HG03039 (cell line): Measurements from ENCODE around the gene TENM3.

Experiments used
- ATAC-seq: cut with Tn5 transposase; IDR thresholded peaks from one replicate; pipeline ENCODE4 v1.9.1; 2021; ENCODE audit warnings: mild to moderate bottlenecking, moderate library complexity; ENCODE audit not compliant: unreplicated experiment

TENM3 gene

DNA sequence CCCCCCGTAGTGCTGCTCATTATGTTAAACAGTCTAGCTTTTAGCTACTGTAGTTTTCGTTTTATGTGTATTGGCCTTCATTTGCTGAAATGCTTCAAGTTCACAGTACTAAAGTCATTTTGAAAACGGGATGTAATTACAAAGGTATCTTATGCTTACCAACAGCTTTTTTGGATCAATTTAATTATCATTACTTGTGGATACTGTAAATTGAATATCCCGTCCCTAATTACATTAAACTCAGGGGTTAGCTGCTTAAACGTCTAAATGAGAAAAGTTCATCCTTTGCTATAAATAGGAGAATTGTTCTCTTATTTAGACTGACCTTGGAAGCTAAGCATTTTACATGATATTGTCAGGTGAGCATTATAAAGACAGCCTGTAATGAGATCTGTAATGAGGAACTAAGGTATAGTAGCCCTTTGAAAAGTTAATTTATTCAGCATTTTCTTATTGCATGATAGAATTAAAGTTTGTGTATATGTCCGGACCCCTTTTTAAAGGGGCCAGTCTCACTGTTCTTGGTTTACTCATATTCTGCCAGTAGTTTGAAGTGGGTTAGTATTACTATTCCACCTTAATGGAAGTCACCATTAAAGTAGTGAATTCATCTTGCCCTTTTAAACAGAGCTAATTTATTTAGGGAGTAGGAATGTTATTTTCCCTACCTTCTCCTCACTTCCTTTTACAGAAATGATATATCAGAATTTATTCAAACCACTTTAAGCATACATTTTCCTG lies 252.6 kb downstream of the TENM3 start:
- ATAC-seq: no peak

DNA sequence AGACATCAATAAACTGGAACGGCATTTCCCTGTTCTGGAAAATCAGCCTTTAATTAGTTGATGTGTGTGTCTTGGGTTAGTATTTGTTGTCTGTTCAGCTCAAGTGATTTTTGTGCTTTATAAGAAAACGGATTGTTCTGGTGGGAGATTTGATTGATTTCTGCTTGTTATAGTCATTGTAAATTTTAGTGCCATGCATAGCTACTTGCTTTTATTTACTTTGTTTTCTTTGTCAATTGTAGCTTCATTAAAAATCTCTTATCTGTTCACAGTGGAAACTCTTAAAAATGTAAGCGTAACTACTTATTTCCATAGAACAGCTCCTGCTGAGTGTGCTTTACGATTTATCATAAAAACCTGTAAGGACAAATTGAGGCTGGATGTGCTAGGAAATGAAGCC lies 253.2 kb downstream of the TENM3 start:
- no peak for ATAC-seq

DNA sequence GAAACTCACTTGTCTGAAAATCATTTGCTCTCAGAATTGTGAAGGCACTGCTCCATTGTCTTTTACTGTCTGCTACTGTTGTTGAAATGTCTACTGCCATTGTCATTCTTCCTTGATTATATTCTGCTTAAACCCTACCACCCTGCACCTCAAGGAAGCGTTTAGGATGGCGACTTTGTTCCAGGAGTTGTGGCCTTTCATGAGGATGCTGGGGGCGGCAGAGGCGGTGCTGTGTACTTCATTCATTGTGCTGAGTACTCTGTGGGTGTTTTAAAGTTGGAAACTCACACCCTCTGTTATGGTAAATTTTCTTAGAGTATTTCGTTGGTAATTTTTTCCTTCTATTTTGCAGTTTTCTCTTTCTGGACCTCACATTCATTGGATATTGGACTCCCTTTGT lies 258.9 kb downstream of the TENM3 start:
- no peak for ATAC-seq

DNA sequence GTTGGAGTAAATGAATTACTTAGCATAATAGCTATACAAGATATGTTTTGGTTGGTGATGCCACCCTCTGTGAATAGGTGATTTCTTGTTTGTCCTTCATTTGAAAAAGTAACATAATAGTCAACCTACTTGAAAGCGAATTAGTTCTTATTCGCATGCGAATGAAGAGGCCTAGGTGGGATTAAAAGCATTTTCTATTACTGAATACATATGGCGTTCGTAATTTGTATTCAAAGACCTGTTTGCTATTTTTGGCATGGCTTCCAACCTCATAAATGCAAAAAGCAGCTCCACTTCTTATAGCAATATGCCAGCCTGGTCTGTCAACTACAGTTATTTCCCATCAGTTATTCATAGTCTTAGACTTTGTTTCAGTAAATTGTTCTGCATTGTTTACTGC lies 261.3 kb downstream of the TENM3 start:
- no peak for ATAC-seq

DNA sequence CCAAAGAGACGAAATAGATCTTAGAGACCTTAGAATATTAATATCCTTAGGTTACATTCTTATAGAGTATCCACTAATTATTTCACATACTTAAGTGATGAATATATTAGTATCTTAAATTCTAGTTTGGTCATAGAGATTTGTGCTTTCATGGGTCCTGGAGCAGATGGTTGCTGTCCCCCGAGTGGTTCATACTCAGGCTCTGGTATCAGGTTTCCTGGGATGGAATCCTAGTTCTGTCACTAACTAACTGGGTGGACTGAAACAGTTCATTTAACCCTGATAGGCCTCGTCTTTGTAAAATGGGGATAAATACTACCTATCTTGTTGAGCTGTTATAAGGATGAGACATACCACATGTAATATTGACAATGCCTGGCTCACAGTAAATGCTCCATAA lies 264.6 kb downstream of the TENM3 start:
- no peak for ATAC-seq

DNA sequence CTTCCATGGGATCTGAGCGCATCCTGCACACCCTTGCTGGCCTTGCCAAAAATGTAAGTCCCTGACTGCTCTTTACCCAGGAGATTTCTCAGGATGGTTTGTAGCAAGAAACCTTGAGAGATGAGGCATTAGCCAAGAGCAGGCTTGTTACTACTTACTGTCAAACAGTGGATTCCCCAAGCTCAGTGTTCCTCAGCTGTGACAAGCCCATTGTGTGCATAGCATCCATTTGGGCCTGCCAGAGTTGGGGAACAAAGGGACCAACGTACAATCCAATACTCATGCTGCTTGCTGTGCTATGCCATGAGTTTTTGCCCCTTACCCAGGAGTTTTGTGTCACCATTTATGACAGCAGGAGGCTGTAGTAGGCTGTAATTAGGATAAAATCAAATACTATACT lies 267.6 kb downstream of the TENM3 start:
- no peak for ATAC-seq

DNA sequence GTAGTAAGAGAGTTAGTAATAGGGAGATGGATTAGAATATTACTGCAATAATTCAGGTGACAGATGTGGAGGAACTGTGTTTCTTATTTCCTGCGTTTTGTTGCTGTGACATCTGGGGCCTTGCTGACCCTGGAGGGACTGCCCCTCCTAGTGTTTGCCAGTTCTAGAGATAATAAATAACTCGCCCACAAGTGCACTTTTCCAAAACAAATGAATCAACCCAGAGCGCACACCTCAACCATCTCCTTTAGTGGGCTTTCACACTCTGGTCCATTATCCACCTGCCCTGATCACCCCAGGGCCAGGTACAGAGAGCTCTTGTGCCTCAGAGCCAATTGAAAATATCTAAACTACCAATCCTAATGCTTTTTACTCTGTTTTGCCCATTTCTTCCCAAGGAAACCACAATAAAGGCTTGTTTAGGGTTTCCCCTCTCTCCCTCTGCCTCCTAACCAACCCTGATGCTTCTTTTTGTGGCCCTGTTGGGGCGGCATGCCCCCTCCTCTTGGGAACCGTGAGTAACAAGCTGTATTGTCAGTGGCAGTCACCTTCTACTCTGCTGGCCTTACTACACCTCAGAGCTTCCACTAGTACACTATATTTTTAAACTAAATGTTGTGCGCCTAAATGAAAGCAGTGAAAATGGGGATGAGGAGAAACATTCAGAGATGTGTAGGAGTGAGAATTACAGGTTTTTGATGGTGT lies 270.5 kb downstream of the TENM3 start:
- ATAC-seq: no peak

DNA sequence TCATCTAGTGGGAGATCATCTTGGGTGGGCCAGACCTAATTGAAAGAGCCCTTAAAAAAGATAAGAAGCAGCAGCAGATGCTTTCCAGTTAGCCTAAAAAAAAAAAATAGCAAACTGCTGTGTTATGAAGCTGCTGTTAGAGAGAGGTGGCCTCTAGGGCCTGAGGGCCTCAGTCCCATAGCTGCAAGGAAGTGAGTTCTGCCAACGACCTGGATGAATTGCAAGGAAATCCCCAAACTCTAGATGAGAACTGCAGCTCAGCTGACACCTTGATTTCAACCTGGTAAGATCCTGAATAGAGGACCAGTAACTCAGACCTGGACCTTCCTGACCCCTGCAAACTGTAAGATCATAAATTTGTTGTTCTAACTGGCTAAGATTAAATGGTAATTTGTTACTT lies 275.2 kb downstream of the TENM3 start:
- no peak for ATAC-seq

DNA sequence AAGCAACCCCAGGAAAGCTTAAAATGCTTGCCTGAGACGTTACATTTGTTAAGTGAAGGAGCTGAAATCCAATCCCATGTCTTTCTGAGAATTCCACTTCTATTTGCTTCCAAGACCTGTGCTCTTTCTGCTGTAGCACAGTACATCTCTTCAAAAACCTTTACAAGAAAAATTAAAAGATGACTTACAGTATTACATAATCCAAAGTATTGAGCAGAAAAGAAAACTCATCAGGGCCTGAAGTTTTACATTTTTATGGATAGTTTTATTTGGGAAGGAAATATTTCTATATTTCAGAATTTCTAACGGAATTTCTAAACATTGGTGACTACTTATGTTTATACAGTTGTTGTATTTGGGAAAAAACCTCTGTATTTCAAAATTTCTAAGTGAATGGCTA lies 276.3 kb downstream of the TENM3 start:
- ATAC-seq: no peak

DNA sequence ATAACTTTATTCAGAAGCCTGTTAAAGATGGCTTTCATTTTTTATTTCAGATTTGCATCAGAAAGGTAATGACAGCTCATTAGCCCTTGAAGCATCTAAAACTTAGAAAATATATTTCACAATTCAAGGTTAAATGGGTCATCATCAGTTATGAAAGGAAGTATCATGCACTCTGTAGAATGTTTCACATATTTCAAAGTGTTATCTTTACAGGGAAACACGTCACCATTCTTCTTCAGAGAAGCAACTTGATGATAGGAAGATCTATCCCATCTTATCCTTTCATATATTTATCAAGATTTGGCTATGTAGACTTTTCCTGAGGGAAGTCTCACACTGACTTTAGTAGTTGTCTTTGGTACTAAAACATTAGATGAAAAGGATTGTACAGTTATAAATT lies 277.8 kb downstream of the TENM3 start:
- ATAC-seq: no peak

DNA sequence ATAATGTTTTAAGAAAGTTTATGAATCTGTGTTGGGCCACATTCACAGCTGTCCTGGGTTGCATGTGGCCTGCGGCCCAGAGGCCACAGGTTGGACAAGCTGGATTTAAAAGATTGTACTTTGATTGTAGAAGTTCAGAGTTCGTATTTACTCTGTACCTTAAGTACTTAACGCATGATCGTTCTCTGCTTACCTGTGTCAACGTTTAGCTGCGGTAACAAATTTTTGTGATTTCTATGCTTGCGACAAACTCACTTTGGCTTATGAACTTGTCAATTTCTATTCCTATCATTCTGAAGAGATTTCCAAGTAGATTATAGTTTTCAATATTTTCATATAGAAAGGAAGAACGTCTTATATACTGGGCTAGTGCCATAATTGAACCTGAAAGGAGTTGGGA lies 285.6 kb downstream of the TENM3 start:
- no peak for ATAC-seq

DNA sequence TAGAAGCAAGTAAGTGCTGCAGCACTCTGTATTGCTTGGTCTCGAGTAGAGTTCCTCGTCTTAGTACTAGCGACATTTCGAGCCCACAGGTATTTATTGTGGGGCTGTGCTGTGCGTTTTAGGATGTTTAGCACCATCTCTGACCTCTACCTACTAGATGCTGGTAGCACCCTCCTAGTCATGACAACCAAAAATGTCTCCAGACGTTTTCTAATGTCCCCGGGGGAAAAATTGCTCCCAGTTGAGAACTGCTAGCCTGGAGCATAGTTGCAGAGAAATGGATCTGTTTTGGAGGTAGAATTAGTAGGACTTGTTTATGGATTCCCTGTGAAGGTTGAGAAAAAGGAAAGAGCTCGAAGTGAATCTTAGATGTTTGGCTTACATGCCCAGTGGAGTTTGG lies 287.2 kb downstream of the TENM3 start:
- no peak for ATAC-seq

DNA sequence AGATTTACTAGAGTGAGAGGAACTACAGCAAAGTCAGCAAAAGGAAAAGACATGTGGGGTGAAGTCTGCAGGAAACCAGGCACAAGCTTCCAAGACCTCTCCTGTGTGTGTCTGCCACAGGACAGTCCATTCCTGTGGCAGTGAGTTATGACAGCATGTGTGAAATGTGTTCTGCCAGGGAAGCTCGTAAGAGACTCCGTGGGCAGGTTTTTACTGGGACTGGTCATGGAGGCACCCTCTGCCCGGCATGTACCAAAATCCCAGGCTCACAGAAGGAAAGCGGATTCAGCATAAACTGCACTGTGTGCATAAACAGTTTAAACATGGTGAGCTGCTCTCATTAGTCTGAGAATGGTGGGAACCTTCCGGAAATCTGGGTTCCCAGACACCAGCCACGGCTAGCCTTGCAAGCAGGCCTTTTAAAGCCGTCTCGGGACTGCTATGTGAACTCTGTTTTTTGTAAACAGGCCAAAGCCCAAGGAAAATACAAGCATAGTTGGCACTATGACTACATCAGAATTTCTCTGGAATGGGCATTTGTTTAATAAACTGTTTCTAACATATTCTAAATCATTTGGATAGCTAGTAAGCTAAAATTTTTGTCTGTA lies 288.5 kb downstream of the TENM3 start:
- no peak for ATAC-seq

DNA sequence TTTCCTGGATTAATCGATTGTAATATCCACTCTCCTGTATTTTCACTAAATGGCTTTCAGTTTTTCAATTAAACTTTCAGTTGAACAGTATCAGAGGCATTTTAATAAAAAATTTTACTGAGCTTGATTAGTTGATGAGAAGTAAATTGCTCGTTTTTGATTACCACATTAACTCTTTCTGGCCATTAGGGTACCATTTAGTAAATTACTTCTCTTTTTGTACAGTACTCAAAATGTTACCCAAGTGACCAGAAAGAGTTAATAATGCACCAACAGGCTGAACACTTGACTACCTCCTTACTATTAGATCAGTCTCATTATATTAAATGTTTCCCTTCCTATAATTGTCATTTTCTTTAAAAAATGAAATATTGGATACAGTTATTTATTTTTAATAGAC lies 289.2 kb downstream of the TENM3 start:
- no peak for ATAC-seq

DNA sequence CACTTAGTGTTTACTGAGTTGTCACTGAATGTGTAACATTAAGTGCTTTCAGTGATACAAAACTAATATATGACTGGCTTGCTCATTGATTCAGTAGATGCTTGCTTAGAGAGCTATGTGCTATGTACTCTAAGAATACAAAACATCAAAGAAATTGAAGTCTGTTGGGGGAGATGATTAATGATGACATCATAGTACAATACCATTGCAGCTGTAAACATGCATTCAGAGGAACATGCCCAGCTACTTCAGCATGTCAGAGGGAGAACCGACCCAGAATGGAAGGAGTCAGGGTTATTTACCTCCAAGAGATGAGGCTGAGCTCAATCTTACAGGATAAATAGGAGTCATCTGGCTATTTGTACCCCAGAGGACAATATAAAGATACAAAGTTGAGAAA lies 290.8 kb downstream of the TENM3 start:
- no peak for ATAC-seq

DNA sequence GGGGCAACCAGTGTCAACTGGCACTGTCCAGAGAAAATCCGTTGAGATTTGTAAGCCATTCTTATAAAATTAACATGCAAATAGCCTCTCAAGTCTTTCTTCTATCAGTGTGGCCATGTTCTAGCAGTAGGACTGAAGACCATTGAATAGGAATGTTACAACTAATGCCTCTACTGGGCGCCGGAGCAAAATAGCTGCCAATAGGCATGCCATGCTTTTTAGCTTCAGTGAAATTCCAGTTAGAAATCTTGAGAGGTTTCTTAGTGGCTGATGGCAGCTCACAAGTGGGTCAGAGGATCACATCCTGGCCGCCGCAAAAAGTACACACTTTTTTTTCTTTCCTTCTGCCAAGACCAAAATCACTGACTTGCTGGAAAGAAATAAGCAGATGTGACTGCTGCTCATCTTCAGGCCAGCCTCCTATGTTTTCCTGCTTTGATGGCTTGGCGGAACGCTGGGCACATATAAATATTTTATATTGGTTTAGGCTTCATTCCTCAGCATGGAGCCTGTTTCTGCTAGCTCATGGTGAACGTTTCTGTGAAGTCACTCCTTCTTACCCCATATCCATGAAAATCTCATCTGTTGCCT lies 293.1 kb downstream of the TENM3 start:
- ATAC-seq: no peak

DNA sequence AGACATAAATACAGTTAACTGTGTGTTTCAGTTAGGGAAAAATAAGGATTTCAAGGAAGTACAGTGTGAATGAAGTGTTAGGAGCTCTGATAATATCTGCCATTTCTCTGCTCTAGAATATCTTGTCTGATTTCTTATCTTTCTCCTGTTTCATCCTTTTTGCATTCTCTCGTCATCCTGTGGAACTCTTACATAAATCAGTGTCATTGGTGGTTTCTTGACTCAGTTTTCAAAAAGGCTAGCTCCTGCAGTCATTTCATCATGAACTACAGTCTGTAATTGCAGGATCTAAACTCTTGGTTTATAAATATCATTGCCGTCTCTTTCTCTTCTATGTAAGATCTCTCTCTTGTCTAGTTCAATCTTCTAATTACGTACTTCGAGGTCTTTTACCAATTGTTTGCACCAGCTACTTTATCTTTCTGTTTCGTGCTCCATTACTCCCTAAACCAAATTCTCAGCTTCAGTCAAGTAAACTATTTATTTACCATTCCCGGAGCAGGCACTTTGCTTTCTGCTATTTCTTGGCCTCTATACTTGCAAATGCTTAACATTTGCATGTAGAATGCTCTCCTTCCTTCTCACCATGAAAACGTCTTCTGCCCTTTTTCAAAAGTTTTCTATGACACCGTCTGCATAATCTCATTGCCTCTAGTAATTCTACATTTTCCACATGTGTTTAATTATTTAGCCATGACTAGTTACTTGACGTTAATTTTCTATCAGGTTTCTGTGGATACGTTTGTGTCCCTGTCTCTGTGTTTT lies 294.0 kb downstream of the TENM3 start:
- no peak for ATAC-seq

DNA sequence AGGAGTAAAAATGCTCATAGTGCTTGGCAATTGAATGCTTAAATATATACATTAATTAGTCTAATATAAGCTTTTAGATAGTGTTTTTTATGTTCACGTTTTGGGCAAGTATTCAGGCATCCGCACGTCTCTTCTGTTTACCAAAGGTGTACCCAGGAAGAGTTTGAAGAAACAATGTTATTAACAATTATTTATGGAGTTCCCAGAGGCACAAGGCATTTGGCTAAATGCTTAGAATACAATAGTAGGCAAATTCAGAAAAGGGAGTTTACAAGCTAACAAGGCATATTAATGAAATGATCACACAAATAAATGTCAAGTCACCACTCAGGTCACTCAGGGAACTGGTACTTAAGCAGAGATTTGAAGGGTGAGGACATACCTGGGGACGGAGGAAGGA lies 294.8 kb downstream of the TENM3 start:
- no peak for ATAC-seq

DNA sequence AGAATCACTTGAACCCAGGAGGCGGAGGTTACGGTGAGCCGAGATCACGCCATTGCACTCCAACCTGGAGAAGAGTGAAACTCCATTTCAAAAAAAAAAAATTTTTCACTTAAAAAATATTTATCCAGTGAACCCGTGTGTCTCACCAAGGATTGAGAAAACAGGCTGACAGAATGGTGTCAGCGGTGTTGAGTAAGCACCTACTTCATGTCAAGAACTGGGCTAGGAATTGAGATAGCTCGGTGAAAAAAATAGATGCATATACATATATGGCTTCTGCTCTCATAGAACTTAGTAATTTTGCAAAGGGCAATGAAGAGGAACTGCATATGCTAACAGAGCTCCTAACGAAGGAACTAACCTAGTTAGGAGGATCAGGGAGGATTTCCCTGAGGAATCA lies 297.3 kb downstream of the TENM3 start:
- ATAC-seq: no peak

DNA sequence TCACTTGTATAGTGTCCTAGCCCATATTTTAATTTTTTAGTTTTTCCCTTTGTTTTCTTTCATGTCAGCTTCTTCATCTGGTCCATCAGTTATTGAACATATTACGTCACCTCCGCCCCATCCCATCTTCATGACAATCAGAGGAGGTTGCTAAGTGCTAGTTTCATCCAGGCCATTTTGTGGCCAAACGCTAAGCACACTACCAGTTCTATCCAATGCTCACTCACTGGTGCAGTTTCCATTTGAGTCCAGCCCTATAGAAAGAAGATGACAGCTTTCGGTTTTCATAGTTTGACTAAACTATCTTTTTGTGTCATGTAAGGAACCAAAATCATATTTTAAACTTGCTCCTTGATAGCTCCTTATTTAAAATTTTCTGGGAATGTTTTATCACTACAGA lies 304.2 kb downstream of the TENM3 start:
- ATAC-seq: peak; percentile 99

DNA sequence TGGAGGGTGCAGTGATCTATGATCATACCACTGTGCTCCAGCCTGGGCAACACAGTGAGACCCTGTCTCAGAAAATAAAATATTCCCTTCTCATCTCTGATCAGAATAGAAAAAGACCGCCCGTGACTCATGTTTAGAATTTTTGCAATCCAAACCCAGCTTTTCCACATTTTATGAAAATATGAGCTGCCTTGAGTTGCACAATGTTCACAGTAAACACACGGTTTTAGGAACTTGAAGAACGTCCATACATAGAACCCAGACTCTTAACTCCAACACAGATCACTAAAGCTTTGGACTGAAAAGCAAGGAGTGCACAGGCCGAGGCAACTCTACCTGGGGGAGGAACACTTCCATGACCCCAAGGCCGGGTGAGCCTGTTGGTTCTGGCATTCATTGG lies 305.0 kb downstream of the TENM3 start:
- ATAC-seq: no peak
